GM06990 (cell line): ENCODE results near the gene NFIL3.

Experiments
- DNase-seq: peaks from one replicate; pipeline ENCODE4 v3.0.0-alpha.2; 2011; ENCODE audit not compliant: insufficient read length; ENCODE audit errors: extremely low read depth
- H3K27me3 ChIP-seq: replicated peaks from 2 replicates; pipeline ENCODE4 v1.6.0; 2011; ENCODE audit warnings: low read length; ENCODE audit not compliant: control insufficient read depth, insufficient read depth
- H3K36me3 ChIP-seq: 2 replicates; pipeline ENCODE4 v1.5.1; 2011; ENCODE audit warnings: low read length; ENCODE audit not compliant: control insufficient read depth, insufficient read depth
- H3K4me3 ChIP-seq: replicated peaks from 2 replicates; pipeline ENCODE4 v1.5.1; 2011; ENCODE audit warnings: low read depth, mild to moderate bottlenecking, control low read depth, low read length
- CTCF ChIP-seq: IDR thresholded peaks from 2 replicates; pipeline ENCODE4 v1.5.1; 2011; ENCODE audit warnings: low read length, control low read depth, mild to moderate bottlenecking, inconsistent platforms; ENCODE audit not compliant: insufficient read depth, poor library complexity, severe bottlenecking

Gene NFIL3

GRCh38 chr9:91451431-91452270, 28.0 kb upstream of the NFIL3 start:
- Histone ChIP-seq H3K4me3 (no peak overlapping the region), H3K27me3 (peaks cover 2% of the 10 kb centered on the region; the same call in 1 of the 2 replicates), H3K36me3 (no peaks in the 10 kb centered on the region)
- no peak for DNase-seq
- TF ChIP-seq CTCF, result no peak

- Histone ChIP-seq H3K27me3 (peaks cover 2% of the 10 kb centered on the region), H3K4me3 (no peak overlapping the region), H3K36me3 (no peaks in the 10 kb centered on the region)
- no peak for DNase-seq
- no peak for TF ChIP-seq CTCF
Observed at GRCh38 chr9:91445135-91445534, 21.5 kb upstream of the NFIL3 start.

- no peak overlapping the region for H3K4me3 ChIP-seq
- no peak for DNase-seq
- no peak for TF ChIP-seq CTCF
Observed at GRCh38 chr9:91443994-91444392, 20.4 kb upstream of the NFIL3 start.

GRCh38 chr9:91443321-91443993, 19.8 kb upstream of the NFIL3 start:
- DNase-seq, result no peak
- Histone ChIP-seq H3K36me3 (no peaks in the 10 kb centered on the region), H3K27me3 (peaks cover 2% of the 10 kb centered on the region), H3K4me3 (no peak overlapping the region)
- TF ChIP-seq CTCF, result no peak

More at GRCh38 chr9:91443994-91444392, 20.4 kb upstream of the NFIL3 start:
- Histone ChIP-seq H3K27me3 (peaks cover 2% of the 10 kb centered on the region), H3K36me3 (no peaks in the 10 kb centered on the region)

- no peak for TF ChIP-seq CTCF
- DNase-seq, result no peak
- Histone ChIP-seq H3K36me3 (no peaks in the 10 kb centered on the region), H3K27me3 (no peaks in the 10 kb centered on the region; the same call in 1 of the 2 replicates), H3K4me3 (no peak overlapping the region)
Observed at GRCh38 chr9:91436841-91437240, 13.2 kb upstream of the NFIL3 start.
